Progenitor cell of endocrine pancreas (in vitro differentiated cells): ENCODE data around the gene KRTAP1-1. TPM values are rescaled to one million over a fixed set of nuclear protein-coding genes. Genes with fewer than 3 reads are reported as not detected.

Experiments used
- DNase-seq: peaks from one replicate; pipeline ENCODE4 v3.0.0; 2021; ENCODE audit warnings: low spot score; ENCODE audit not compliant: unreplicated experiment
- H3K27ac Mint-ChIP-seq: 2 replicates; pipeline ENCODE4 v1.8.0; 2021; ENCODE audit warnings: mild to moderate bottlenecking, moderate library complexity, mixed read lengths
- H3K27me3 Mint-ChIP-seq: 2 replicates; pipeline ENCODE4 v1.8.0; 2021; ENCODE audit warnings: mixed read lengths
- H3K36me3 Mint-ChIP-seq: 2 replicates; pipeline ENCODE4 v1.8.0; 2022; ENCODE audit warnings: mixed read lengths; ENCODE audit not compliant: insufficient read depth
- H3K4me1 Mint-ChIP-seq: 2 replicates; pipeline ENCODE4 v1.8.0; 2021; ENCODE audit warnings: low read depth, mixed read lengths
- H3K4me3 Mint-ChIP-seq: 2 replicates; pipeline ENCODE4 v1.8.0; 2021; ENCODE audit warnings: low read depth, mild to moderate bottlenecking, moderate library complexity, mixed read lengths
- H3K9me3 Mint-ChIP-seq: 2 replicates; pipeline ENCODE4 v1.8.0; 2021; ENCODE audit warnings: low read depth, mixed read lengths
- total RNA-seq: library from RNA; stranded (reverse); gene quantifications from 2 replicates; pipeline ENCODE4 v1.2.1, GENCODE V29; 2021
- TF ChIP-seq, protein P1 (sequence below): fragments of 200-600 bp; sonication (generic); IDR thresholded peaks from one replicate; pipeline ENCODE4 v1.5.0; 2021; ENCODE audit warnings: antibody characterized with exemption, mild to moderate bottlenecking; ENCODE audit not compliant: unreplicated experiment

KRTAP1-1 gene
- total RNA-seq, 1 donor from 2014 or later: not detected

DNA sequence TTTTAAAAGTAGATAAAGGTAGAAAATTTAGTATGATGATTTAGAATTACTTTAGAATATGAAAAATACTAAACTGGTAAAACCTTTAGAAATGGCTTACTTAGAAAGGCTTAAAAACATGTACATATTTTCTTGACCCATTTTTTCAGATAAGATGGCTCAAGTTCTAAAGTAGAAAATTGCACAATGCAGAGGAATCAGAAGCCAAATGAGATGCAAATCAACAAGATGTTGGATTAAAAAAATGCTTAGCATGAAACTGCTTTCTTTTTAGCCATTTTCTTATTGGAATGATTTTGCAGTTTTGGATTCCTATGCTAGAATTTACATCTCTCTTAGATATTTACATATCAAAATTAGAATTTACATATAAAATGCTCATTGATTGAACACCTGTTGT, 30.8 kb downstream of the KRTAP1-1 start:
- H3K27me3 Mint-ChIP-seq: no peaks in the 10 kb centered on the region
- no peak overlapping the region for H3K27ac Mint-ChIP-seq
- H3K4me3 Mint-ChIP-seq: no peak overlapping the region

GRCh38 chr17:41009936-41010335, 31.3 kb downstream of the KRTAP1-1 start:
- no peak overlapping the region for H3K4me3 Mint-ChIP-seq
- H3K4me1 Mint-ChIP-seq: peaks cover 15% of the 10 kb centered on the region
- DNase-seq: no peak

More for the DNA sequence above, 30.8 kb downstream of the KRTAP1-1 start:
- TF ChIP-seq, protein P1, sequence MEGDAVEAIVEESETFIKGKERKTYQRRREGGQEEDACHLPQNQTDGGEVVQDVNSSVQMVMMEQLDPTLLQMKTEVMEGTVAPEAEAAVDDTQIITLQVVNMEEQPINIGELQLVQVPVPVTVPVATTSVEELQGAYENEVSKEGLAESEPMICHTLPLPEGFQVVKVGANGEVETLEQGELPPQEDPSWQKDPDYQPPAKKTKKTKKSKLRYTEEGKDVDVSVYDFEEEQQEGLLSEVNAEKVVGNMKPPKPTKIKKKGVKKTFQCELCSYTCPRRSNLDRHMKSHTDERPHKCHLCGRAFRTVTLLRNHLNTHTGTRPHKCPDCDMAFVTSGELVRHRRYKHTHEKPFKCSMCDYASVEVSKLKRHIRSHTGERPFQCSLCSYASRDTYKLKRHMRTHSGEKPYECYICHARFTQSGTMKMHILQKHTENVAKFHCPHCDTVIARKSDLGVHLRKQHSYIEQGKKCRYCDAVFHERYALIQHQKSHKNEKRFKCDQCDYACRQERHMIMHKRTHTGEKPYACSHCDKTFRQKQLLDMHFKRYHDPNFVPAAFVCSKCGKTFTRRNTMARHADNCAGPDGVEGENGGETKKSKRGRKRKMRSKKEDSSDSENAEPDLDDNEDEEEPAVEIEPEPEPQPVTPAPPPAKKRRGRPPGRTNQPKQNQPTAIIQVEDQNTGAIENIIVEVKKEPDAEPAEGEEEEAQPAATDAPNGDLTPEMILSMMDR: no peak
- Mint-ChIP-seq H3K36me3 (no peaks in the 10 kb centered on the region), H3K9me3 (no peaks in the 10 kb centered on the region), H3K4me1 (peaks cover 15% of the 10 kb centered on the region)
- DNase-seq: no peak

DNA sequence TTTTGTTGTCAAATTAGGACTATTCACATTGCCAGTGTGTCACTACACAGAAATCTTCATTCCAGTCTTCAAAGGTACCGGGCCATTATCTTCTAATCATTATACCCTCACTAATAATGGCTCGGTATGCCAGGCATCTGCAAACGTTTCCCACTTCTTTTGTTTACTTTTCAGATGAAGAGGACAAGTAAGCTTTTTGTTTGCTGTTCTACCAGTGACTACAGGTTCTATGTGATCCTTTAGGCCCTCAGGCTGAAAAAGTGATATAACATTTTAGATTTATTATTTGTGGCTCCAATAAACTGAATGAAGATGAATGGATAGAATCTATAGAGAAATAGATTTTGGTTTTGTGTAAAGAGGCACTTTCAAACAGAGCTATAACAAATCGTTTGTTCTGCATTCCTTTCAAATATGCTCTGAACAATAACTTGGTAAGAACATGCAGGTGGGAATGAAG, 31.9 kb downstream of the KRTAP1-1 start:
- H3K4me1 Mint-ChIP-seq: peaks cover 15% of the 10 kb centered on the region

More at GRCh38 chr17:41009936-41010335, 31.3 kb downstream of the KRTAP1-1 start:
- Mint-ChIP-seq H3K27ac (no peak overlapping the region), H3K36me3 (no peaks in the 10 kb centered on the region), H3K27me3 (no peaks in the 10 kb centered on the region), H3K9me3 (no peaks in the 10 kb centered on the region)
- TF ChIP-seq, protein P1: no peak

GRCh38 chr17:41008811-41009210, 32.4 kb downstream of the KRTAP1-1 start, which contains the start of gene KRTAP3-1:
Gene KRTAP3-1, minus strand, starts transcription at chr17:41009128. Its CDS starts 54 bp downstream, at chr17:41009074.
- H3K4me1 Mint-ChIP-seq: peaks cover 16% of the 10 kb centered on the region
- DNase-seq: no peak
- H3K27me3 Mint-ChIP-seq: no peaks in the 10 kb centered on the region
- no peaks in the 10 kb centered on the region for H3K9me3 Mint-ChIP-seq
- TF ChIP-seq, protein P1: no peak
- no peak within 1 kb of the TSS for H3K4me3 Mint-ChIP-seq
- H3K36me3 Mint-ChIP-seq: no peaks in the 10 kb centered on the region
- H3K27ac Mint-ChIP-seq: peak within 1 kb of the TSS; percentile 54

More for the DNA sequence above, 31.9 kb downstream of the KRTAP1-1 start:
- H3K27ac Mint-ChIP-seq: peak overlapping the region; percentile 54
- DNase-seq: no peak
- H3K9me3 Mint-ChIP-seq: no peaks in the 10 kb centered on the region
- TF ChIP-seq, protein P1: no peak
- no peaks in the 10 kb centered on the region for H3K36me3 Mint-ChIP-seq
- no peak overlapping the region for H3K4me3 Mint-ChIP-seq
- H3K27me3 Mint-ChIP-seq: no peaks in the 10 kb centered on the region

- H3K9me3 Mint-ChIP-seq: no peaks in the 10 kb centered on the region
- no peaks in the 10 kb centered on the region for H3K36me3 Mint-ChIP-seq
- no peak for DNase-seq
- H3K4me3 Mint-ChIP-seq: no peak overlapping the region
- TF ChIP-seq, protein P1: no peak
- no peaks in the 10 kb centered on the region for H3K27me3 Mint-ChIP-seq
- peaks cover 11% of the 10 kb centered on the region for H3K4me1 Mint-ChIP-seq
- no peak overlapping the region for H3K27ac Mint-ChIP-seq
Observed at GRCh38 chr17:41004397-41004796, 36.9 kb downstream of the KRTAP1-1 start.
